ENCODE results near the gene NAALADL2. TPM values are rescaled to one million over a fixed set of nuclear protein-coding genes. Genes with fewer than 3 reads are reported as not detected.

The NAALADL2 gene
- total and polyA plus RNA-seq, 7 donors: 0.56 to 3.3 (median 1.6) TPM

- Histone ChIP-seq H3K27me3 (ENCODE audit: insufficient read depth in 3 of 3, low read length in 2 of 3) (no peaks in the 10 kb centered on the region), H3K9me3 (no peaks in the 10 kb centered on the region), H3K27ac (no peak overlapping the region), H3K4me1 (no peaks in the 10 kb centered on the region), H3K36me3 (ENCODE audit: insufficient read depth in 1 of 2, low read depth in 1 of 2) (no peaks in the 10 kb centered on the region), H3K4me3 (no peak overlapping the region)
- intact Hi-C loops (cut with DNase I): no loop called here
- DNase-seq: no peak
- ATAC-seq: no peak
- TF ChIP-seq CTCF (IDR thresholded peaks at IDR 0.05): no peak
- WGBS, 3 donors: 83 to 92% (median 87%) methylated on average over 2 of the region's 2 CpGs
Observed at GRCh38 chr3:174957081-174957480, 97.9 kb downstream of the NAALADL2 start.

GRCh38 chr3:174957551-174958001, 98.4 kb downstream of the NAALADL2 start:
- H3K27me3 ChIP-seq (ENCODE audit: insufficient read depth in 3 of 3, low read length in 2 of 3): no peaks in the 10 kb centered on the region
- no peak for DNase-seq
- H3K9me3 ChIP-seq: no peaks in the 10 kb centered on the region
- H3K36me3 ChIP-seq (ENCODE audit: insufficient read depth in 1 of 2, low read depth in 1 of 2): no peaks in the 10 kb centered on the region
- no peak overlapping the region for H3K4me3 ChIP-seq
- no peak for ATAC-seq
- no peaks in the 10 kb centered on the region for H3K4me1 ChIP-seq
- intact Hi-C loops (cut with DNase I): no loop called here
- TF ChIP-seq CTCF (IDR thresholded peaks at IDR 0.05): no peak
- no peak overlapping the region for H3K27ac ChIP-seq

GRCh38 chr3:174958671-174959328, 99.7 kb downstream of the NAALADL2 start:
- intact Hi-C loops (cut with DNase I): no loop called here

GRCh38 chr3:174959556-174960065, 100.5 kb downstream of the NAALADL2 start:
- no peak overlapping the region for H3K27ac ChIP-seq
- no peaks in the 10 kb centered on the region for H3K4me1 ChIP-seq
- no peaks in the 10 kb centered on the region for H3K36me3 ChIP-seq (ENCODE audit: insufficient read depth in 1 of 2, low read depth in 1 of 2)
- WGBS, 3 donors: 76 to 79% (median 78%) methylated on average over 4 of the region's 4 CpGs
- H3K9me3 ChIP-seq: no peaks in the 10 kb centered on the region
- no peaks in the 10 kb centered on the region for H3K27me3 ChIP-seq (ENCODE audit: insufficient read depth in 3 of 3, low read length in 2 of 3)
- no peak for TF ChIP-seq CTCF (IDR thresholded peaks at IDR 0.05)
- intact Hi-C loops (cut with DNase I): no loop called here
- ATAC-seq: no peak
- H3K4me3 ChIP-seq: no peak overlapping the region
- DNase-seq: no peak

More at GRCh38 chr3:174958671-174959328, 99.7 kb downstream of the NAALADL2 start:
- no peak for DNase-seq
- TF ChIP-seq CTCF (IDR thresholded peaks at IDR 0.05): no peak
- H3K36me3 ChIP-seq (ENCODE audit: insufficient read depth in 1 of 2, low read depth in 1 of 2): no peaks in the 10 kb centered on the region
- no peak overlapping the region for H3K4me3 ChIP-seq
- 75 to 76% (median 75%) methylated on average over 5 of the region's 5 CpGs for WGBS, 3 donors
- H3K9me3 ChIP-seq: no peaks in the 10 kb centered on the region
- no peaks in the 10 kb centered on the region for H3K27me3 ChIP-seq (ENCODE audit: insufficient read depth in 3 of 3, low read length in 2 of 3)
- H3K4me1 ChIP-seq: no peaks in the 10 kb centered on the region
- H3K27ac ChIP-seq: no peak overlapping the region
- ATAC-seq: no peak

- H3K4me1 ChIP-seq: no peaks in the 10 kb centered on the region
- intact Hi-C loops (cut with DNase I): no loop called here
- WGBS, 3 donors: 96 to 100% (median 97%) methylated on average over 1 of the region's 1 CpG
Observed at GRCh38 chr3:174960898-174961297, 101.8 kb downstream of the NAALADL2 start.

More at GRCh38 chr3:174960898-174961297, 101.8 kb downstream of the NAALADL2 start:
- DNase-seq: no peak
- Histone ChIP-seq H3K27ac (no peak overlapping the region), H3K4me3 (no peak overlapping the region), H3K27me3 (ENCODE audit: insufficient read depth in 3 of 3, low read length in 2 of 3) (no peaks in the 10 kb centered on the region), H3K9me3 (no peaks in the 10 kb centered on the region), H3K36me3 (ENCODE audit: insufficient read depth in 1 of 2, low read depth in 1 of 2) (no peaks in the 10 kb centered on the region)
- no peak for ATAC-seq
- TF ChIP-seq CTCF (IDR thresholded peaks at IDR 0.05): no peak

All from psoas muscle (tissue), 8 donors.